IMR-90 (cell line): ENCODE measurements around the gene TTC28. TPM values are rescaled to one million over a fixed set of nuclear protein-coding genes. Genes with fewer than 3 reads are reported as not detected.

Experiments used
- ATAC-seq: fragments of 200-7000 bp; cut with Tn5 transposase; 2 replicates; pipeline ENCODE4 v1.9.1; 2020; ENCODE audit warnings: low read depth, mild to moderate bottlenecking, moderate library complexity
- BruUV-seq: library from RNA; stranded (reverse); fragments of 400-500 nt; replicated peaks from 2 replicates; lab custom pipeline; 2021; lab: Mats Ljungman, UMichigan
- CTCF ChIA-PET: fragments of 300-600 bp; formaldehyde crosslinking; extraction: SDS; loops from one replicate; lab custom pipeline; 2021; ENCODE audit warnings: antibody characterized with exemption; lab: Yijun Ruan, JAX
- POLR2A ChIA-PET: fragments of 300-600 bp; sonication (Branson Sonifier 250); formaldehyde crosslinking; loops from one replicate; lab custom pipeline; 2022; ENCODE audit warnings: antibody characterized with exemption; ENCODE audit not compliant: unreplicated experiment; lab: Charles Lee
- DNase-seq: peaks from one replicate; pipeline ENCODE4 v3.0.0; 2013
- H2AFZ ChIP-seq: replicated peaks from 2 replicates; pipeline ENCODE3; 2013; ENCODE audit warnings: low read length, mild to moderate bottlenecking; ENCODE audit not compliant: poor library complexity
- H2AK5ac ChIP-seq: 2 replicates; pipeline ENCODE4 v1.6.1; 2013; ENCODE audit warnings: low read depth, low read length, inconsistent platforms
- H2AK9ac ChIP-seq: replicated peaks from 2 replicates; pipeline ENCODE3; 2013; ENCODE audit warnings: mild to moderate bottlenecking, low read depth, low read length, moderate library complexity; ENCODE audit not compliant: poor library complexity
- H2BK120ac ChIP-seq: 2 replicates; pipeline ENCODE4 v1.6.1; 2013; ENCODE audit warnings: low read depth, low read length, inconsistent platforms
- H2BK15ac ChIP-seq: 3 replicates; pipeline ENCODE4 v1.6.1; 2013; ENCODE audit warnings: low read depth, low read length, inconsistent platforms
- H2BK20ac ChIP-seq: 2 replicates; pipeline ENCODE4 v1.6.1; 2013; ENCODE audit warnings: low read depth, mild to moderate bottlenecking, inconsistent platforms, low read length, moderate library complexity
- H2BK5ac ChIP-seq: 2 replicates; pipeline ENCODE4 v1.6.1; 2013; ENCODE audit warnings: mild to moderate bottlenecking, low read depth, low read length, inconsistent platforms; ENCODE audit not compliant: poor library complexity, severe bottlenecking
- H3K14ac ChIP-seq: replicated peaks from 2 replicates; pipeline ENCODE4 v1.6.1; 2013; ENCODE audit warnings: low read depth, low read length, inconsistent platforms
- H3K18ac ChIP-seq: 2 replicates; pipeline ENCODE4 v1.6.1; 2013; ENCODE audit warnings: low read depth, low read length, control low read depth
- H3K23ac ChIP-seq: 2 replicates; pipeline ENCODE4 v1.6.1; 2013; ENCODE audit warnings: low read depth, low read length, inconsistent platforms
- H3K27ac ChIP-seq: 2 replicates; pipeline ENCODE4 v1.5.1; 2013; ENCODE audit warnings: mild to moderate bottlenecking, control low read depth, low read length; ENCODE audit not compliant: insufficient read depth
- H3K27me3 ChIP-seq: 2 replicates; pipeline ENCODE4 v1.6.1; 2013; ENCODE audit warnings: low read length; ENCODE audit not compliant: control insufficient read depth, insufficient read depth
- H3K36me3 ChIP-seq: 2 replicates; pipeline ENCODE4 v1.6.1; 2013; ENCODE audit warnings: low read length, mixed read lengths; ENCODE audit not compliant: control insufficient read depth, insufficient read depth
- H3K4ac ChIP-seq: 2 replicates; pipeline ENCODE4 v1.6.1; 2013; ENCODE audit warnings: low read depth, low read length, inconsistent platforms
- H3K4me1 ChIP-seq: 2 replicates; pipeline ENCODE4 v1.6.1; 2013; ENCODE audit warnings: low read length, mixed read lengths; ENCODE audit not compliant: control insufficient read depth, insufficient read depth
- H3K4me2 ChIP-seq: 2 replicates; pipeline ENCODE4 v1.6.1; 2013; ENCODE audit warnings: low read depth, mild to moderate bottlenecking, control low read depth, low read length, moderate library complexity
- H3K4me3 ChIP-seq: 2 replicates; pipeline ENCODE4 v1.5.1; 2013; ENCODE audit warnings: low read depth, mild to moderate bottlenecking, control low read depth, low read length, moderate library complexity; ENCODE audit not compliant: insufficient read depth
- H3K56ac ChIP-seq: 2 replicates; pipeline ENCODE4 v1.6.1; 2013; ENCODE audit warnings: low read length, inconsistent platforms; ENCODE audit not compliant: insufficient read depth; ENCODE audit errors: extremely low read depth
- H3K79me1 ChIP-seq, 2 experiments: 2 replicates each; pipeline ENCODE4 v1.6.1; 2013; ENCODE audit warnings: low read length in 2 of 2, inconsistent platforms in 1 of 2, low read depth in 1 of 2
- H3K9ac ChIP-seq: 2 replicates; pipeline ENCODE4 v1.6.1; 2013; ENCODE audit warnings: low read depth, low read length, control low read depth
- H3K9me1 ChIP-seq: 2 replicates; pipeline ENCODE4 v1.6.1; 2013; ENCODE audit warnings: low read length, inconsistent platforms; ENCODE audit not compliant: insufficient read depth
- H3K9me3 ChIP-seq: 2 replicates; pipeline ENCODE4 v1.6.1; 2013; ENCODE audit warnings: low read length; ENCODE audit not compliant: control insufficient read depth, insufficient read depth
- H4K20me1 ChIP-seq: 2 replicates; pipeline ENCODE4 v1.6.1; 2013; ENCODE audit warnings: low read length, inconsistent platforms; ENCODE audit not compliant: insufficient read depth
- H4K5ac ChIP-seq: 2 replicates; pipeline ENCODE4 v1.6.1; 2013; ENCODE audit warnings: mild to moderate bottlenecking, low read depth, low read length, control low read depth
- H4K8ac ChIP-seq, 2 experiments: 2 replicates each; pipeline ENCODE4 v1.6.1; 2013; ENCODE audit warnings: low read depth in 2 of 2, low read length in 2 of 2, control low read depth in 1 of 2, inconsistent platforms in 1 of 2
- H4K91ac ChIP-seq: 2 replicates; pipeline ENCODE4 v1.6.1; 2013; ENCODE audit warnings: low read depth, low read length, inconsistent platforms; ENCODE audit not compliant: insufficient read depth
- CEBPB ChIP-seq: IDR thresholded peaks from 2 replicates; pipeline ENCODE4 v1.6.1; 2012; ENCODE audit warnings: low read depth, low read length, improper control_type of control experiment
- CTCF ChIP-seq: conservative IDR thresholded peaks from 2 replicates; pipeline ENCODE4 v1.5.1; 2012; ENCODE audit warnings: mild to moderate bottlenecking, low read depth, low read length, improper control_type of control experiment
- ELK1 ChIP-seq: fragments of 150-350 bp; IDR thresholded peaks from 2 replicates; pipeline ENCODE4 v1.6.1; 2016; ENCODE audit warnings: low read depth, mild to moderate bottlenecking, low read length, moderate library complexity, borderline replicate concordance
- FOS ChIP-seq: fragments of 150-350 bp; IDR thresholded peaks from 2 replicates; pipeline ENCODE4 v1.6.1; 2016; ENCODE audit warnings: low read depth, low read length
- MAFK ChIP-seq: IDR thresholded peaks from 2 replicates; pipeline ENCODE4 v1.6.1; 2012; ENCODE audit warnings: low read depth, low read length, improper control_type of control experiment
- MXI1 ChIP-seq: IDR thresholded peaks from 2 replicates; pipeline ENCODE4 v1.6.1; 2012; ENCODE audit warnings: low read depth, mild to moderate bottlenecking, low read length, moderate library complexity, borderline replicate concordance
- POLR2A ChIP-seq: IDR thresholded peaks from 2 replicates; pipeline ENCODE4 v1.6.1; 2012; ENCODE audit warnings: mild to moderate bottlenecking, low read depth, low read length
- RAD21 ChIP-seq: IDR thresholded peaks from 2 replicates; pipeline ENCODE4 v1.6.1; 2012; ENCODE audit warnings: low read length, improper control_type of control experiment
- RCOR1 ChIP-seq: IDR thresholded peaks from 2 replicates; pipeline ENCODE4 v1.6.1; 2012; ENCODE audit warnings: mild to moderate bottlenecking, low read length, improper control_type of control experiment; ENCODE audit not compliant: insufficient replicate concordance
- RFX5 ChIP-seq: IDR thresholded peaks from 2 replicates; pipeline ENCODE4 v1.8.0; 2012; ENCODE audit warnings: low read depth, mild to moderate bottlenecking, low read length, moderate library complexity
- SMC3 ChIP-seq: fragments of 150-350 bp; IDR thresholded peaks from 2 replicates; pipeline ENCODE4 v1.6.1; 2016; ENCODE audit warnings: low read depth, mild to moderate bottlenecking, antibody characterized with exemption, low read length, moderate library complexity
- USF2 ChIP-seq: fragments of 150-350 bp; IDR thresholded peaks from 2 replicates; pipeline ENCODE4 v1.6.1; 2017; ENCODE audit warnings: mild to moderate bottlenecking, antibody characterized with exemption, low read length, low read depth
- WGBS, 2 experiments: methylation state at CpG; one replicate each; pipeline versions ENCODE4 v1.1.5 to v1.1.7; 2013; ENCODE audit warnings: missing lambda C conversion rate in 2 of 2; ENCODE audit not compliant: insufficient read length in 1 of 2; ENCODE audit errors: extremely low coverage in 2 of 2; 5-methylcytosine and 5-hydroxymethylcytosine counted together
- dilution Hi-C: fragments of 300-500 bp; cut with HindIII; formaldehyde crosslinking; loops from one replicate; pipeline ENCODE4 v1.14.3; 2018; ENCODE audit warnings: low sequenced_read_pairs; ENCODE audit not compliant: unreplicated experiment
- in situ Hi-C: fragments of 300-500 bp; cut with MboI; formaldehyde crosslinking; loops from 3 replicates; pipeline ENCODE4 v1.14.3; 2019; ENCODE audit warnings: low sequenced_read_pairs, inconsistent platforms, mixed read lengths
- intact Hi-C: fragments of 100-400 bp; cut with micrococcal nuclease; formaldehyde crosslinking; loops from 2 replicates; pipeline ENCODE4 v1.10.0; 2022
- polyA plus RNA-seq, 3 experiments: library from polyadenylated mRNA; depleted of rRNA; stranded (reverse); fragments of >200 nt; gene quantifications; 2 replicates each; pipeline ENCODE4 v1.2.3, GENCODE V29; 2012; ENCODE audit warnings: low replicate concordance in 1 of 3
- total RNA-seq: library from RNA; depleted of rRNA; stranded (reverse); fragments of >200 nt; gene quantifications from 2 replicates; pipeline ENCODE4 v1.2.3, GENCODE V29; 2012

The TTC28 gene
- total and polyA plus RNA-seq, 2 of the 4 experiments (the other 2 are of a cell fraction) = 5.6 to 13.3 TPM

- no peak overlapping the region for H3K18ac ChIP-seq
- H2BK20ac ChIP-seq = no peak overlapping the region
- 0 out of 2 replicates have a peak, but pooled peaks cover 3% of the 10 kb centered on the region for H4K20me1 ChIP-seq
- H4K8ac ChIP-seq = no peak overlapping the region
- no peak overlapping the region for H3K56ac ChIP-seq
- H3K27ac ChIP-seq = no peak overlapping the region
- no peak overlapping the region for H3K4me3 ChIP-seq
- H2BK120ac ChIP-seq = no peak overlapping the region
- DNase-seq (no peak), ATAC-seq (no peak)
- no peak overlapping the region for H2AK5ac ChIP-seq
- no peak overlapping the region for H4K91ac ChIP-seq
- peaks cover 7% of the 10 kb centered on the region for H3K9me1 ChIP-seq
- no peak overlapping the region for H2BK5ac ChIP-seq
- H2AK9ac ChIP-seq = no peak overlapping the region
- no peak overlapping the region for H4K5ac ChIP-seq
- no peaks in the 10 kb centered on the region for H3K36me3 ChIP-seq
- dilution Hi-C loops = no loop called here
- in situ Hi-C loops = no loop called here
- no peak overlapping the region for H3K4me2 ChIP-seq
- no peaks in the 10 kb centered on the region; a peak in 2 of 4 replicates for H3K79me1 ChIP-seq
- H3K14ac ChIP-seq = no peak overlapping the region; the same call in 1 of the 2 replicates
- ChIA-PET CTCF (no interaction called here), POLR2A (no interaction called here)
- TF ChIP-seq MAFK (no peak), CEBPB (no peak), RCOR1 (no peak), MXI1 (no peak), USF2 (no peak), FOS (no peak), RFX5 (no peak), POLR2A (no peak), ELK1 (no peak), CTCF (no peak), RAD21 (no peak), SMC3 (no peak)
- no peaks in the 10 kb centered on the region for H3K27me3 ChIP-seq
- no peak overlapping the region for H3K23ac ChIP-seq
- WGBS, 2 experiments = no CpG with 5 or more reads among the region's 3 CpGs
- H3K9ac ChIP-seq = no peak overlapping the region
- H2BK15ac ChIP-seq = no peak overlapping the region
- H2AFZ ChIP-seq = no peak overlapping the region
- intact Hi-C loops = no loop called here
- H3K4ac ChIP-seq = no peak overlapping the region
- H3K9me3 ChIP-seq = no peaks in the 10 kb centered on the region
- BruUV-seq = no TSS peak
- peaks cover 13% of the 10 kb centered on the region for H3K4me1 ChIP-seq
Measured at GRCh38 chr22:28120691-28121592, 558.7 kb downstream of the TTC28 start.
